GM12892 (cell line): ENCODE measurements around the gene WDFY4.

Experiments used
- POLR2A ChIP-seq: IDR thresholded peaks from 2 replicates; pipeline ENCODE4 v1.6.1; 2011; ENCODE audit warnings: low read depth, low read length, control low read depth
- POLR2AphosphoS5 ChIP-seq: IDR thresholded peaks from 2 replicates; pipeline ENCODE4 v1.6.1; 2011; ENCODE audit warnings: low read depth, low read length, control low read depth
- TAF1 ChIP-seq: IDR thresholded peaks from 2 replicates; pipeline ENCODE4 v1.6.1; 2011; ENCODE audit warnings: low read depth, mild to moderate bottlenecking, control low read depth, low read length, borderline replicate concordance

- TF ChIP-seq POLR2AphosphoS5, result no peak
- TF ChIP-seq POLR2A, result no peak
- no peak for TF ChIP-seq TAF1
Observed at GRCh38 chr10:48951707-48952106, 267.0 kb downstream of the WDFY4 start.
